ENCODE data around the gene BCL11B. TPM values are rescaled to one million over a fixed set of nuclear protein-coding genes. Genes with fewer than 3 reads are reported as not detected.

BCL11B gene
- total and polyA plus RNA-seq, 2 of the 8 experiments (the other 6 are each of a cell fraction or from before 2014, with no cell fraction given), result 0.63 to 5.9 TPM

DNA sequence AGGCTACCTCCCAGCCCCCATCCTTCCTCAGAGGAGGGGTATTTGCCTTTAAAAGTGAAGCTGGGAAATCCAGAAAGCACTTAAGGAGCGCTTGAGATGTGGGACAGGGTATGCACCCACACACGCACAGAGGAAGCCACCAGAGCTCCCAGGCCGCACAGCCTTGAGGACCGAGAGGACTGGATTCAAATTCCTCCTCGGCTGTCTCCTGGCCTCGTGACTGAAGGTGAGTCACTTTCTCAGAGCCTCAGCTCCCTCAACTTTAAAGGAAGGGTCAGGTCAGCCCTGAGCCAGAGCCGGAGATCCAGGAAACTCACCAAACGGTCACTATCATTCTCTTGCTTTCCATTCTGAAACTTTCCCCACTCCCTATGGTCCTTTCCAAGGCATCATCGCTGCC lies 37.6 kb downstream of the BCL11B start (continued):
- TF ChIP-seq, protein P1, sequence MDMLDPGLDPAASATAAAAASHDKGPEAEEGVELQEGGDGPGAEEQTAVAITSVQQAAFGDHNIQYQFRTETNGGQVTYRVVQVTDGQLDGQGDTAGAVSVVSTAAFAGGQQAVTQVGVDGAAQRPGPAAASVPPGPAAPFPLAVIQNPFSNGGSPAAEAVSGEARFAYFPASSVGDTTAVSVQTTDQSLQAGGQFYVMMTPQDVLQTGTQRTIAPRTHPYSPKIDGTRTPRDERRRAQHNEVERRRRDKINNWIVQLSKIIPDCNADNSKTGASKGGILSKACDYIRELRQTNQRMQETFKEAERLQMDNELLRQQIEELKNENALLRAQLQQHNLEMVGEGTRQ (IDR thresholded peaks at IDR 0.05; ENCODE audit: low read length), result no peak
- TF ChIP-seq HDAC6 (IDR thresholded peaks at IDR 0.05; ENCODE audit: low read depth, low read length), result no peak
- no peak for TF ChIP-seq CHD2 (IDR thresholded peaks at IDR 0.05; ENCODE audit: low read length)
- TF ChIP-seq KDM1A (IDR thresholded peaks at IDR 0.05; ENCODE audit: borderline replicate concordance, low read length), result no peak
- TF ChIP-seq CREB1 (IDR thresholded peaks at IDR 0.05), result no peak
- no peak for TF ChIP-seq TCF12 (IDR thresholded peaks at IDR 0.05; ENCODE audit: low read depth, low read length)
- no peak for TF ChIP-seq CHD1 (IDR thresholded peaks at IDR 0.05; ENCODE audit: low read depth, low read length)
- TF ChIP-seq, protein P2, sequence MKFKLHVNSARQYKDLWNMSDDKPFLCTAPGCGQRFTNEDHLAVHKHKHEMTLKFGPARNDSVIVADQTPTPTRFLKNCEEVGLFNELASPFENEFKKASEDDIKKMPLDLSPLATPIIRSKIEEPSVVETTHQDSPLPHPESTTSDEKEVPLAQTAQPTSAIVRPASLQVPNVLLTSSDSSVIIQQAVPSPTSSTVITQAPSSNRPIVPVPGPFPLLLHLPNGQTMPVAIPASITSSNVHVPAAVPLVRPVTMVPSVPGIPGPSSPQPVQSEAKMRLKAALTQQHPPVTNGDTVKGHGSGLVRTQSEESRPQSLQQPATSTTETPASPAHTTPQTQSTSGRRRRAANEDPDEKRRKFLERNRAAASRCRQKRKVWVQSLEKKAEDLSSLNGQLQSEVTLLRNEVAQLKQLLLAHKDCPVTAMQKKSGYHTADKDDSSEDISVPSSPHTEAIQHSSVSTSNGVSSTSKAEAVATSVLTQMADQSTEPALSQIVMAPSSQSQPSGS (IDR thresholded peaks at IDR 0.05; ENCODE audit: low read length), result no peak
- TF ChIP-seq RNF2 (IDR thresholded peaks at IDR 0.05; ENCODE audit: borderline replicate concordance, low read depth, low read length, missing control alignments, poor library complexity, severe bottlenecking), result no peak
- TF ChIP-seq CBX5 (IDR thresholded peaks at IDR 0.05; ENCODE audit: low read depth, low read length), result no peak

All from H1 (cell line).